ENCODE results near the gene UPF2.

DNA sequence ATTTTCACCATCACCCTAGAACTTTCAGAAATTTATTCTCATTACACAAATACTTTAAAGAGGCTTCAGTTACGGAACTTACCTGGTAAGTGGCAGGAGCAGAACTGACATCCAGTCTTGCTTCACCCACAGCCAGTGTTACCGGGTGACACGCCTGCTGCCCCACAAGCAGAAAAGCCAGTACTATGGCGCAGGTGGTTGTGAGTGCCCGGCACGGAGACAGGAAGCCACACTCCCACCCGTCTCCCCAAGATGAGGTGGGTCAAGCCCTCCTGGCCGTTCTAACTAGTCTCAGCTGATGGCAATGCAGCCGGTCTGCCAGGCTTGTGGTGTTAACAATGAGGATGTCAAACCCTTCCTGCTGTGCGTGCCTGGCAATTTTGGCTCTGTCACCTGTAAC lies 132.5 kb downstream of the UPF2 start:
- TF ChIP-seq CTCF (IDR thresholded peaks at IDR 0.05) (no peak), POLR2A (IDR thresholded peaks at IDR 0.05) (no peak)
